DND-41 (cell line): ENCODE results near the gene SEMA5A.

ENCODE experiments used
- ATAC-seq: fragments of 200-7000 bp; cut with Tn5 transposase; 3 replicates; pipeline ENCODE4 v1.9.1; 2021; ENCODE audit warnings: low read depth; ENCODE audit not compliant: insufficient read depth
- DNase-seq: peaks from one replicate; pipeline ENCODE4 v3.0.0-alpha.2; 2020
- H2AFZ ChIP-seq: 2 replicates; pipeline ENCODE4 v1.6.0; 2012; ENCODE audit warnings: low read depth, low read length
- H3K27ac ChIP-seq: 2 replicates; pipeline ENCODE4 v1.5.1; 2012; ENCODE audit warnings: low read length, inconsistent platforms
- H3K27me3 ChIP-seq: fragments of 200-600 bp; sonication (generic); 2 replicates; pipeline ENCODE4 v1.6.0; 2012; ENCODE audit warnings: low read length, mild to moderate bottlenecking, inconsistent platforms; ENCODE audit not compliant: insufficient read depth, poor library complexity
- H3K36me3 ChIP-seq: 2 replicates; pipeline ENCODE4 v1.5.1; 2012; ENCODE audit warnings: low read length, inconsistent platforms; ENCODE audit not compliant: insufficient read depth
- H3K4me1 ChIP-seq: 2 replicates; pipeline ENCODE4 v1.5.1; 2012; ENCODE audit warnings: mild to moderate bottlenecking, low read length; ENCODE audit not compliant: insufficient read depth
- H3K4me2 ChIP-seq: 2 replicates; pipeline ENCODE4 v1.6.0; 2012; ENCODE audit warnings: mild to moderate bottlenecking, moderate library complexity, low read length, inconsistent platforms; ENCODE audit not compliant: insufficient read depth
- H3K4me3 ChIP-seq, 2 experiments: fragments of 200-600 bp in 1 of 2; shearing (Covaris generic) in 1 of 2; 2 replicates each; pipeline ENCODE4 v1.5.1; 2012 to 2016; ENCODE audit warnings: inconsistent platforms in 2 of 2, low read length in 2 of 2, mild to moderate bottlenecking in 2 of 2, low read depth in 1 of 2, moderate library complexity in 1 of 2
- H3K79me2 ChIP-seq: 2 replicates; pipeline ENCODE4 v1.6.0; 2012; ENCODE audit warnings: low read length, inconsistent platforms; ENCODE audit not compliant: insufficient read depth
- H3K9ac ChIP-seq: 2 replicates; pipeline ENCODE4 v1.6.0; 2012; ENCODE audit warnings: low read depth, mild to moderate bottlenecking, inconsistent platforms, low read length, moderate library complexity
- H3K9me3 ChIP-seq: 2 replicates; pipeline ENCODE4 v1.5.1; 2012; ENCODE audit warnings: low read length, moderate library complexity, mild to moderate bottlenecking, inconsistent platforms; ENCODE audit not compliant: insufficient read depth, severe bottlenecking
- H4K20me1 ChIP-seq: 2 replicates; pipeline ENCODE4 v1.6.0; 2012; ENCODE audit warnings: low read length; ENCODE audit not compliant: insufficient read depth
- CTCF ChIP-seq: IDR thresholded peaks from 2 replicates; pipeline ENCODE4 v1.5.1; 2012; ENCODE audit warnings: borderline replicate concordance, low read length, moderate library complexity, mild to moderate bottlenecking; ENCODE audit not compliant: poor library complexity, severe bottlenecking; ENCODE audit errors: extremely low read depth
- EZH2 ChIP-seq: IDR thresholded peaks from 3 replicates; pipeline ENCODE4 v1.6.1; 2012; ENCODE audit warnings: borderline replicate concordance, low read depth, mild to moderate bottlenecking, moderate library complexity, low read length, inconsistent platforms; ENCODE audit not compliant: severe bottlenecking

The SEMA5A gene

GRCh38 chr5:9170026-9170425, 375.8 kb downstream of the SEMA5A start:
- no peak for DNase-seq
- Histone ChIP-seq H4K20me1 (no peaks in the 10 kb centered on the region), H3K4me2 (no peak overlapping the region), H3K4me3 (no peak overlapping the region), H3K36me3 (no peaks in the 10 kb centered on the region), H3K9ac (no peak overlapping the region), H3K9me3 (no peaks in the 10 kb centered on the region), H2AFZ (no peak overlapping the region), H3K27ac (no peak overlapping the region), H3K4me1 (peaks cover 33% of the 10 kb centered on the region), H3K27me3 (no peaks in the 10 kb centered on the region), H3K79me2 (no peaks in the 10 kb centered on the region)
- no peak for ATAC-seq
- TF ChIP-seq EZH2: no peak
- no peak for TF ChIP-seq CTCF

- H3K27ac ChIP-seq: no peak overlapping the region
- no peak overlapping the region for H3K4me2 ChIP-seq
- H3K9me3 ChIP-seq: no peaks in the 10 kb centered on the region
- no peaks in the 10 kb centered on the region for H3K79me2 ChIP-seq
- no peaks in the 10 kb centered on the region for H3K36me3 ChIP-seq
- ATAC-seq (no peak), DNase-seq (no peak)
- H3K27me3 ChIP-seq: no peaks in the 10 kb centered on the region
- TF ChIP-seq EZH2 (no peak), CTCF (no peak)
- H2AFZ ChIP-seq: no peak overlapping the region
- no peak overlapping the region for H3K9ac ChIP-seq
- H4K20me1 ChIP-seq: no peaks in the 10 kb centered on the region
- H3K4me1 ChIP-seq: peaks cover 33% of the 10 kb centered on the region
- no peak overlapping the region for H3K4me3 ChIP-seq
Observed at GRCh38 chr5:9169557-9169902, 376.3 kb downstream of the SEMA5A start.

GRCh38 chr5:9168791-9169556, 376.9 kb downstream of the SEMA5A start:
- H3K4me2 ChIP-seq: no peak overlapping the region
- no peaks in the 10 kb centered on the region for H3K79me2 ChIP-seq
- no peak for TF ChIP-seq EZH2
- no peak for TF ChIP-seq CTCF
- no peak overlapping the region for H2AFZ ChIP-seq
- DNase-seq (no peak), ATAC-seq (peak; percentile 56; the same call in 2 of the 3 replicates)
- no peak overlapping the region for H3K9ac ChIP-seq
- H3K27me3 ChIP-seq: no peaks in the 10 kb centered on the region
- H4K20me1 ChIP-seq: no peaks in the 10 kb centered on the region
- H3K9me3 ChIP-seq: no peaks in the 10 kb centered on the region
- H3K4me1 ChIP-seq: peaks cover 33% of the 10 kb centered on the region
- no peaks in the 10 kb centered on the region for H3K36me3 ChIP-seq
- H3K27ac ChIP-seq: no peak overlapping the region
- no peak overlapping the region for H3K4me3 ChIP-seq
